ENCODE data around the gene KIRREL2.
"Not testable (repeated sequence)": the region's sequence is repeated elsewhere in the genome, so short reads cannot be mapped to it uniquely, and the experiment has no call there.

The KIRREL2 gene

DNA sequence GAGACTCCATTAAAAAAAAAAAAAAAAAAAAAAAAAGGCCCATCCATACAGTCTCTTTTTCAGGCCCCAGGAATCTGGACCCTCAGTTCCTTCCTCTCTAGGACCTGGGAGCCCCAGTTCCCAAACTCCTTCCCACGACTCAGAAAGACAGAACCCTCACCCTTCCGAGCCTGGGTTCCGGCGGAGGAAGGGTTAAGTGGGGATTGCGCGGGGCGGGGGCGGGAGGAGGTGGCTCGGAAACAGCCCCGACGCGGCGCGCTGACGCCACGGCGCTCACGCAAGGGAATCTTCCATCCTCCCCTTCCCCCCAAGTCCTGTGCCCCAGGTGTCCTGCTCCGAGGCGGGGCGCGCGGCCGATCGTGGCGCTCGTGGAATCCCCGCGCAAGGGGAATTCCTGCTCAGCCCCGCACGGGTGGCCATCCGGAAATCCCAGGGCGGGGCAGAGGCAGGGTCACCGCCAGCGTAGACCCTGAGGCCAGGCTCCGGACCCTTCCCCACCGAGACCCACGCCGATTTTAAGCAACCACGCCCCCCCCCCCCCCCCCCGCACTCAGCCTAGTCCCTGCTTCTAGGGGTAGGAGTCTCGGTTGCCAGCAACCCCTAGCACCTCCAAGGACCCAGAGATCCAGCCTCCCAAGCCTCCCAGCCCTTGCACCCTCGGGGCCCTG, 43.0 kb downstream of the KIRREL2 start:
- DNase-seq: peak; percentile 86 to 91

DNA sequence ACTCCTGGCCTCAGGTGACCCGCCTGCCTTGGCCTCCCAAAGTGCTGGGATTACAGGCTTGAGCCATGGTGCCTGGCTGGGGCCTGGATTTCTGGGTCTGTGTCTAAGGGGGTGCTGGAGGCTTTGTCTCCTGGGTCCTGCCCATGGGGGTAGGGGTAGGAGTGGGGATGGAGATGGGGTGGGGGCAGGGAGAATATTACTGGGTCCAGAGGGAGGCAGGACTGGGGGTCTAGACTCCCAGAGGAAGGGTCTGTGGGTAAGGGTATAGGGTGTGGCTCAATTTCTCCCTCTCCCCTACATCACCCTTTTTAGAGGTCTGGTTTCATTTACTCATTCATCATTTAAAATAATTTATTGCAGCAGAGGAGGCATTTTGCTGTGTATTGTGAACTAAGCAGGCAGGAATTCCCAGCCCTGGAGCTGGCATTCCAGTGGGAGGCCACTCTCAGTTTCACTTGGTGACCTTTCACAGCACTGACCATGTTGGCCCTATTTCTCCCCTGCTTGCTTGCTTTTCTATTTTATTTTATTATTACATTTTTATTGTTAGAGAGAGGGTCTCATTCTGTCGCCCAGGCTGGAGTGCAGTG, 44.4 kb downstream of the KIRREL2 start:
- no peak for DNase-seq

DNA sequence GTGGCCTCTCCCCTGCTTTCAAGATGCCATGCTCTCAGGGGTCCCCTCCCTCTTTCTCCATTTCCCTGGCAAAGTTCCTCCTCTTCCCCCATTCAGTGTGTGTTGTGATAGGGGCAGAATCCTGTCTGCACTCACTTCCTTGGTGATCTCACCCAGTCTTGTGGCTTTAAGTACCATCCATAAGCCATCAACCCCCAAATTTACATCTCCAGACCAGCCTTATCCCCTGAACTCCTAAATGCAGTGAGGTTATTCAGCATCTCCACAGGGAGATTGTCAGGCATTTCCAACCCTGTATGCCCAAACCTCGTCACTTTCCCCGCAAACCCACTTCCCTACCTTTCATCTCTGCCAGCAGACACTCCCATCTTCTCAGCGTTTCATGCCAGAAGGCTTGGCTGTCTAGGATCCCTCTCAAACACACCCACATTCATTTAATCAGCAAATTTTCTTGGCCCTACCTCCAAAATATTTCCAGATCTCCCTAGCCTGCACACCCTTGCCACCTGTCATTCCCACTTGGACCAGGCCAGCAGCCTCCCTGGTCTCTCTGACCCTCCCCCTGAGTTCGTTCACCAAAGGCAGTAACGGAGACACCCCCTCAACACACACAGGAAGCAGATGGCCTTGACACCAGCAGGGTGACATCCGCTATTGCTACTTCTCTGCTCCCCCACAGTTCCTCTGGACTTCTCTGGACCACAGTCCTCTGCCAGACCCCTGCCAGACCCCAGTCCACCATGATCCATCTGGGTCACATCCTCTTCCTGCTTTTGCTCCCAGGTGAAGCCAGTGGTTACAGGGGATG, 45.3 kb downstream of the KIRREL2 start, which contains the start of gene HCST:
Gene HCST (plus strand): TSS at position 676 of the 808 bp plus-strand sequence. CDS start 65 bp downstream, at position 741.
- peak; percentile 63 to 65 for DNase-seq

DNA sequence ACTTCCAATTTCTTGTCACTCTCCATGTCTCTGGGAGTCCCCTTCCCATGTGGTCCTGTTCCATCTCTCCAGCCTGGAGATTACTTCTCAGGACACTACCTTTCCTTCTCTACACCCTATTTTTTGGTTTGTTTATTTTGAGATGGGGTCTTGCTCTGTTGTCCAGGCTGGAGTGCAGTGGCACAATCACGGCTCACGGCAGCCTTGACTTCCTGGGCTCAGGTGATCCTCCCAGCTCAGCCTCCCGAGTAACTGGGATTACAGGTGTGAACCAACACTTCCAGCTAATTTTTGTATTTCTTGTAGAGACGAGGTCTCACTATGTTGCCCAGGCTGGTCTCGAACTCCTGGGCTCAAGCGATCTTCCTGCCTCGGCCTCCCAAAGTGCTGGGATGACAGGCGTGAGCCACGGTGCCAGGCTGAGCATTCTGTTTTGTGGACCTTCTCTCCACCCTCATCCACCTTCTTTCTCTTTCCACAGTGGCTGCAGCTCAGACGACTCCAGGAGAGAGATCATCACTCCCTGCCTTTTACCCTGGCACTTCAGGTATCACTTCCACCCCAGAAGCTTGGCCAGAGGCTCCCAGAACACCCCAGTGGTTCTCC, 46.3 kb downstream of the KIRREL2 start:
- DNase-seq: peak in 1 of 2 experiments; percentile 31

DNA sequence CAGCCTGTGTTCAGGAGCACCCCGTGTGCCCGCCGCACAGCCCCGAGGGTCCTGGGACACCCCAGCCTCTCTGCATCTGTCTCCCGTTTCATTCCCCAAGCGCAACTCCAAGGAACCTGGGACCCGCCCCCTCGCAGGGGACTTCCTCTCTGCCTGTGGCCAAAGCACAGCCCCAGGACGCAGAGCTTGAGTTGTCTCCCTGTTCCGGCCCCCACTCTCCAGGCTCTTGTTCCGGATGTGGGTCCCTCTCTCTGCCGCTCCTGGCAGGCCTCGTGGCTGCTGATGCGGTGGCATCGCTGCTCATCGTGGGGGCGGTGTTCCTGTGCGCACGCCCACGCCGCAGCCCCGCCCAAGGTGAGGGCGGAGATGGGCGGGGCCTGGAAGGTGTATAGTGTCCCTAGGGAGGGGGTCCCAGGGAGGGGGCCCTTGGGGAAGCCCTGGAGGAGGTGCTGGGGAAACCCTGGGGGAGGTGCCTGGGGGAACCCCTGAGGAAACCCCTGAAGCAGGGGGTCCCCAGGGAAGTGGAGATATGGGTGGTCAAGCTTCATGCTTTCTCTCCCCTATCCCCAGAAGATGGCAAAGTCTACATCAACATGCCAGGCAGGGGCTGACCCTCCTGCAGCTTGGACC, 47.0 kb downstream of the KIRREL2 start:
- peak; percentile 88 to 89 for DNase-seq

DNA sequence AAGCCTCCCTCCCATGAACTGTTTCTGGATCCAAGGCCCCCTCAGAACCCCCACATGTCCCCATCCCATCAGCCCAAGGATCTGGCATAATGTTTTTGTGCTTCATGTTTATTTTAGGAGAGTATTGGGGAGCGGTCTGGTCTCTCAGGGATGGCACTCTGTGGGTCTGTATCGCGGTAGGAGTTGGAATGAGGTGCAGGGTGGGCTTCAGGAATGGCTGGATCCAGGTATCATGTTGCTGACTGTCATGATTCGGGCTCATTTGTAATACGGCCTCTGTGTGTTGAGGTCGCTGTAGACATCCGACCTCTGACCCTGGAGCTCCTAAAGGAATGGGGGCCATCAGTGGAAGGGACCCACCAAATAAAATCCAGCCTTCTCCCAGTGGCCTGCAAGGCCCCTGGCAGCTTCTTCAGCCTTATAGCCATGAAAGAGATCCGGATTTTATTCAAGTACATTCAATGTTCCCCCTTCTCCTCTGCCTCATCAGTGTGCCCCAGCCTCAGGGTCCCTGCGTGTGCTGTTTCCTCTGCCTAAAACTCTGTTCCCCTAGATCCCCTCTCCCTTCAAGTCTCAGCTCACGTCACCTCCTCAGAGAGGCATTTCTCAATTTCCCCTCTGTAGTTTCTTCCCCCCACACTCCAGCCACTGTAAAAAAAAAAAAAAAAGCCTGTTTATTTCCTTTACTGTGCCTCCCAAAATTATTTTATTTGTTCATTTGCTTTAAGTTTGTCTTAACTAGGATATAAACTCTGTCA, 47.8 kb downstream of the KIRREL2 start:
- DNase-seq: no peak

DNA sequence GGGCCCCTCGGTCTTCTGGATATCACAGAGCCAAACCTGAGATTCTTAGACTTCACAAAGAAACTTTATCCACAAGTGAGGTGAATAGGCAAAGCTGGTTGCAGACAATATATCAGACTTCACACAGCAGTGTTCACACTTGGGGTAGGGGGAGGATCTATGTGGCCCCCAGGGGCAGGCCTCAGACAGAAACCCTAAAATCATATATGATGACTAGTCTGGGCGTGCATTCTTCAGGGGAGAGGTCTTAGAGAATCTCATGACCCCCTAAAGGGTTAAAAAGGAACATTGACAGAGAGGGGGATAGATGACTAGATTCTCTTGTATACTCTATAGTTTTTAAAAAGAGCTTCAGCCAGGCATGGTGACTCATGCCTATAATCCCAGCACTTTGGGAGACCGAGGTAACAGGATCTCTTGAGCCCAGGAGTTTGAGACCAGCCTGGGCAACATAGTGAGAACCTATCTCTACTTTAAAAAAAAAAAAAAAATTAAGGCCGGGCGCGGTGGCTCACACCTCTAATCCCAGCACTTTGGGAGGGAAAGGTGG, 48.5 kb downstream of the KIRREL2 start:
- DNase-seq: no peak

DNA sequence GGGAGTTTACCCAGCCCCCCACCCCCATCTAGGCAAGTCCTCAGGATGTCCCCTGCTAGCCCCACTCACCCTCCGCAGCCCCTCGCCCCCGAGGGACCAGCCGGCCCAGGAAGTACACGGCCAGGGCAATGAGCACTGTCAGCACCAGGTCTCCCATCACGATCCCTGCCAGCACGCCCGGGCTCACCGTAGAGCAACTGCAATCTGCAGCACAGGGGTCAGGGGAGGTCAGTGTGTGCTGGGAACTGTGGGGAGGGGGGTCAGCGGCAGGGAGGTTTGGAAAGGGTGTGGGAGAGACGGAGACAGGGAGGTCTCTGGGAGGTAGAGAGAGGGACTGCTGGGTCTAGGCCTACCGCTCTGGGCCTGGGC, 50.6 kb downstream of the KIRREL2 start:
- DNase-seq: no peak

DNA sequence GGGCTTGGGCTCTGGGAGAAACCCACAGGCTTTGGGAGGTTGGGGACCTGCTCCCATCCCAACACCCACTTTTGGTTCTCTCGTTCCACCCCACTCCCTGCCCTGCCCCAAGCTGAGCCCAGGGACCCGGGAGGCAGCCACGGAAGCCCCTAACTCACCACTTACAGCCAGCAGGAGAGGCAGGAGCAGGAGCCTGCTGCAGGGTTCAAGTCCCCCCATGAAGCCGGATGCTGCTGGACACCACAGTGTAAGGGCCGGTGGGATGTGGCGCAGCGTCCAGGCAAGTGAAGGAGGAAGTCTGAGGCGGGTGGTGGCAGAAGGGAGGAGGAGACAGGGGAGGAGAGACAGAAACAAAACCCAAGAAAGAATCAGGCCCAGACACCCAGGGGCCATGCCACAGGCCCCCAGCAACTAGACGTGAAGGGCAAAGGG, 51.3 kb downstream of the KIRREL2 start, which contains the start of gene TYROBP:
Gene TYROBP (minus strand): TSS at position 286 of the 432 bp plus-strand sequence. CDS start 67 bp downstream, at position 219.
- DNase-seq: no peak

DNA sequence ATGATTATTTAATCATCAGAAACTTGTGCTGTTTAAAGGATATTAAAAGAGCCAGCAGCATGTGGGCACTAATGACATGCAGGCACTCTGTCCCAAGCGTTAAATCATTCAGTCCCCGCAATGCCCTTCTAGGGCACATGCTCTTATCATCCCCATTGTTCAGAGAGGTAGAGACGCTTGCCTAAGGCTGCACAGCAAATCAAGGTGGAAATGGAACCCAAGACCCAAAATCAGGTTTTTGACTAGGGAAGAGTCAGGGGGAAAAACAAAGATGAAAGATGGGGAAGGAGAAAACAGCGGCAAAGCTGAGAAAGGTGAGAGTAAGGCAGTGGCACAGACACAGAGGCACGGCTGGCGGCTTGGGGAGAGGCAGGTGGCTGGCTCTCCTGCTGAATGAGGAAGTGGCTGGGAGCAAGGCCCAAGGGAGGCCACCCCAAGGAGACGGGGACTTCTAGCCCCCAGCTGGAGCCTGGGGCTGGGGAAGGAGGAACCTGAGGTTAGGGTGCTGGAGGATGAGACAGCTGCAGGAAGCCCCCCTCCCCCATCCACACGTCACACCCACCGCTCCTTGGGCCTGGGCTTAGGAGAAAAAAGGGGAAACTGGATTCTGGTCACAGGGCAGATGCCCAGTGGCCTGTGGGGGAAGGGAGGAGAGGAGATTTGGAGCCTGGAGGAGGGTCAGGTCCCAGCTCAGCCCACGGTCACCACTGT, 52.4 kb downstream of the KIRREL2 start:
- no peak for DNase-seq

DNA sequence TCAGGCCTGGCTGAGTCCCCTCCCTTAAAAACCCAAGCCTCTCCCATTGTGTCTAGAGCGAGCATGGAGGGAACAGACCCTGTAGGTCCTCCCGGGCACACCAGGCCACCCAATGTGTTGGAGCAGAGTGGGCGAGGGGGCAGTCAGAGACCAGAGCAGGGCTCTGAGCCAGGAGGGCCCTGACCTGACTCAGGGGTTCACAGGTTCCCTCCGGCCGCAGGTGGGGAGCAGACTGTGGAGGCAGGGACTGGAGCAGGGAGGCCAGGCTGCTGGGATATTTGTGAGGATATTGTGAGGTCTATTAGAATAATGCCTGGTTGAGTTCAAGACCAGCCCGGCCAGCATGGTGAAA, 52.9 kb downstream of the KIRREL2 start:
- no peak for DNase-seq

DNA sequence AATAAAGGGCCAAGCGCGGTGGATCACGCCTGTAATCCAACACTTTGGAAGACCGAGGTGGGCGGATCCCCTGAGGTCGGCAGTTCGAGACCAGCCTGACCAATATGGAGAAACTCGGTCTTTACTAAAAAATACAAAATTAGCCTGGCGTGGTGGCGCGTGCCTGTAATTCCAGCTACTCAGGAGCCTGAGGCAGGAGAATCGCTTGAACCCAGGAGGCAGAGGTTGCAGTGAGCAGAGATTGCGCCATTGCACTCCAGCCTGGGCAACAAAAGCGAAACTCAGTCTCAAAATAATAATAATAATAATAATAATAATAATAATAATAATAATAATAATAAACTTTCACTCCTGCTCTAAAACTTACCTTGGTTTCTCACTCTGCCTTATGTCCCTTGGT, 53.6 kb downstream of the KIRREL2 start:
- not testable (repeated sequence) for DNase-seq

DNA sequence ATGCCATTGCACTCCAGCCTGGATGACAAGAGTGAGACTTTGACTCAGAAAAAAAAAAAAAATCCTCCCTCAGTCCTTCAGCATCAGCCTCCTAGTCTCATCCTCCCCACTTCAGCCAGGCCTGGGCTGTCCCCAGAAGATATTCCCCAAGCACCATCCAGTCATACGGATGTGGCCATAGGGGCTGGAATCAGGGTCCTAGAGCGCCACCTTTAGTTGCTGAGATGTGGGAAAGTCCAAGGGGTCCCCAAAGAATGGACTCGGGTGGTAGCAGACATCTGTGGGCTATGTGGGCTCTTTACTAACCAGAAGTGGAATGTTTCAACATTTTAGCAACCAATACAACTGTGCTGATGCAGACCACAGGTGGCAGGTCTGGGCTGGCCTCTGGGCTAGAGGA, 54.5 kb downstream of the KIRREL2 start:
- no peak for DNase-seq

DNA sequence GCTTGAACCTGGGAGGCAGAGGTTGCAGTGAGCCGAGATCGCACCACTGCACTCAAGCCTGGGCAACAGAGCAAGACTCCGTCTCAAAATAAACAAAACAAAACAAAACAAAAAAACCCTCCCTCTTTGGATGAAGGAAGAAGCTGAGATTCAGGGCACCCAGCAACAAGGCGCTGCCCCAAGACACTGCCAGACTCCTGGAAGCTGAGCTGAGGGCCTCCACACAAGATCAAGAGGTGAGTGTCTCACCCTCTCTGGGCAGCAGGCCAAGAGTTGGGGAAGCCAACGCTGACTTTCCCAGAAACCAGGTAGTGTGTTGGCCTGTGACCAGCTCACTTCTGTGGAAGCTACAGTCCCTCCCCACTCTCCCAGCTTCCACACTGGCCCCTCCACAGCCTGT, 55.1 kb downstream of the KIRREL2 start:
- peak; percentile 53 to 57 for DNase-seq

DNA sequence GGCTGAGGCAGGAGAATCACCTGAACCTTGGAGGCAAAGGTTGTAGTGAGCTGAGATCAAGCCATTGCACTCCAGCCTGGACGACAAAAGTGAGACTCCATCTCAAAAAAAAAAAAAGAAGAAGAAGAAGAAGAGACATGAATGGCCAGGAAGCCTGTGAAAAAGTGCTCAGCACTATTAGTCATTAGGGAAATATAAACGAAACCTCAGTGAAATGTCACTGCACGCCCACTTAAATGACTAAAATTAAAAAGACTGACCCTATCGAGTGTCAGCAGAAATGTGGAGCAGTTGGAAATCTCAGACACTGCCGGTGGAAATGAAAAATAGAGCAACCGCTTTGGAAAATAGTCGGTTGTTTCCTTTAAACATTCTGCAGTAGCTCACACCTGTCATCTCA, 56.9 kb downstream of the KIRREL2 start:
- DNase-seq: no peak

DNA sequence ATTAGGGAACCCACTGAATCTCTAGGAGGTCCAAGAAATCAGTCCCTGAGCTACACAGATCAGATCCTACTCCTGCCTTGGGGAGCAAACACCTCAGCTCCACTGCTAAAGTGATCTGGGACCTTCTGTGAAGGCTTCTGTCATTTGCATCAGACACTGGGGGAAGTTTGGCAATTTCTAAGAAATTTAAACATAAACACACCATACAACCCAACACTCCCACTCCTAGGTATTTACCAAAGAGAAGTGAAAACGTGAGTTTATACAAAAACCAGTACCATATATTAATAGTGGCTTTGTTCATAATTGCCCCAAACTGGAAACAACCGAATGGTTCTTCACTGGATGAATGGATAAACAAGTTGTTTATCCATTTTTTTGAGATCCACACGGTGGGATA, 58.7 kb downstream of the KIRREL2 start:
- DNase-seq: no peak

All from activated T-cell treated with anti-CD3 and anti-CD28 coated beads, Interleukin-2, amount 50 U/mL, for 48 hours (primary cell).